ENCODE results near the gene TUBB2A.
A peak's percentile ranks its signal among the peaks of the same experiment; 100 is the strongest.

The TUBB2A gene

GRCh38 chr6:3194535-3195419 is 37.4 kb upstream of the TUBB2A start:
- Histone ChIP-seq H2AFZ (ENCODE audit: insufficient read depth, low read length, poor library complexity) (no peak overlapping the region), H4K8ac (ENCODE audit: low read depth, low read length) (no peak overlapping the region), H3K27me3 (ENCODE audit: insufficient read depth, low read length) (no peaks in the 10 kb centered on the region), H3K27ac (ENCODE audit: low read depth, low read length) (no peak overlapping the region), H4K91ac (ENCODE audit: low read depth, low read length) (peak overlapping the region; percentile 0), H2BK12ac (ENCODE audit: low read length) (peak overlapping the region; percentile 30), H2AK5ac (ENCODE audit: low read length) (no peak overlapping the region), H3K79me1 (ENCODE audit: low read length) (peaks cover 1% of the 10 kb centered on the region), H3K9me3 (ENCODE audit: insufficient read depth, low read depth, low read length) (peaks cover 6% of the 10 kb centered on the region), H3K9ac (ENCODE audit: low read length) (no peak overlapping the region), H3K23ac (ENCODE audit: low read length) (no peak overlapping the region), H3K4ac (ENCODE audit: low read depth, low read length) (no peak overlapping the region), H2BK5ac (ENCODE audit: low read depth, low read length, poor library complexity) (no peak overlapping the region), H3K36me3 (ENCODE audit: control insufficient read depth in 1 of 2, insufficient read depth in 2 of 2, low read length in 2 of 2) (no peaks in the 10 kb centered on the region), H3K18ac (ENCODE audit: low read length) (no peak overlapping the region), H3K79me2 (ENCODE audit: control insufficient read depth, insufficient read depth, low read length, poor library complexity) (no peaks in the 10 kb centered on the region), H4K12ac (ENCODE audit: low read depth, low read length) (no peak overlapping the region), H3K4me3 (ENCODE audit: low read depth, low read length) (no peak overlapping the region), H3K14ac (ENCODE audit: low read length) (no peak overlapping the region), H3K4me1 (ENCODE audit: control insufficient read depth in 1 of 2, insufficient read depth in 2 of 2, low read length in 2 of 2) (peaks cover 3 to 13% of the 10 kb centered on the region in 2 experiments), H3K4me2 (ENCODE audit: low read length) (no peak overlapping the region), H2BK120ac (ENCODE audit: insufficient read depth, low read length, poor library complexity) (no peak overlapping the region)
- WGBS (ENCODE audit: extremely low coverage, insufficient coverage, insufficient read length), result no CpG with 5 or more reads among the region's 19 CpGs
- no peak for DNase-seq

- H3K18ac ChIP-seq (ENCODE audit: low read length), result no peak overlapping the region
- H2AK5ac ChIP-seq (ENCODE audit: low read length), result no peak overlapping the region
- H3K23ac ChIP-seq (ENCODE audit: low read length), result no peak overlapping the region
- H3K27me3 ChIP-seq (ENCODE audit: insufficient read depth, low read length), result no peaks in the 10 kb centered on the region
- no peak overlapping the region for H3K4ac ChIP-seq (ENCODE audit: low read depth, low read length)
- no peak for DNase-seq
- no peak overlapping the region for H2BK5ac ChIP-seq (ENCODE audit: low read depth, low read length, poor library complexity)
- H4K91ac ChIP-seq (ENCODE audit: low read depth, low read length), result no peak overlapping the region
- H3K27ac ChIP-seq (ENCODE audit: low read depth, low read length), result no peak overlapping the region
- no peaks in the 10 kb centered on the region for H3K36me3 ChIP-seq (ENCODE audit: control insufficient read depth in 1 of 2, insufficient read depth in 2 of 2, low read length in 2 of 2)
- no peak overlapping the region for H3K4me2 ChIP-seq (ENCODE audit: low read length)
- peaks cover 3% of the 10 kb centered on the region for H3K9me3 ChIP-seq (ENCODE audit: insufficient read depth, low read depth, low read length)
- no peak overlapping the region for H2AFZ ChIP-seq (ENCODE audit: insufficient read depth, low read length, poor library complexity)
- H4K12ac ChIP-seq (ENCODE audit: low read depth, low read length), result no peak overlapping the region
- H4K8ac ChIP-seq (ENCODE audit: low read depth, low read length), result no peak overlapping the region
- H3K79me1 ChIP-seq (ENCODE audit: low read length), result peaks cover 1% of the 10 kb centered on the region
- no peaks in the 10 kb centered on the region for H3K79me2 ChIP-seq (ENCODE audit: control insufficient read depth, insufficient read depth, low read length, poor library complexity)
- WGBS (ENCODE audit: extremely low coverage, insufficient coverage, insufficient read length), result no CpG with 5 or more reads among the region's 23 CpGs
- peaks cover 3 to 13% of the 10 kb centered on the region in 2 experiments for H3K4me1 ChIP-seq (ENCODE audit: control insufficient read depth in 1 of 2, insufficient read depth in 2 of 2, low read length in 2 of 2)
- no peak overlapping the region for H2BK120ac ChIP-seq (ENCODE audit: insufficient read depth, low read length, poor library complexity)
- H3K4me3 ChIP-seq (ENCODE audit: low read depth, low read length), result no peak overlapping the region
- H3K9ac ChIP-seq (ENCODE audit: low read length), result no peak overlapping the region
- H3K14ac ChIP-seq (ENCODE audit: low read length), result no peak overlapping the region
- H2BK12ac ChIP-seq (ENCODE audit: low read length), result no peak overlapping the region
These were observed 35.9 kb upstream of the TUBB2A start for GRCh38 chr6:3193102-3193849.

DNA sequence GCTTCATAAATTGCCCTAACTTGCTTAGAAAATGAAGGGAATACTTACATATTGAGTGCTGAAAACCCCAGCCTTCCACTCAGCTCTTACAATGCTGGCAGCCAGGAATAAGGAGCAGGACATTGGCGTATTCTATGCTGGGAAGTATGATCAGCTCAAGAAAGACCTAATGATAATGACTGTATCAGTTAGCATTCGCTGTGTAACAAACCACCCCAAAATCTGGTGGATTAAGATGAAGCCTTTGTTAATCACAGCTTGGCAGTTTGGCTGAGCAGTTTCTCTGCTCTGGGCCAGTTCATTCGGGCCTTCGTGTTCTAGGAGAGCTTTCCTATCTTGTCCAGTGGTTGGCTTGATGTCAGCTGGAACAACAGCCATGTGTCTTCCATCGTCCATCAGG is 33.4 kb upstream of the TUBB2A start:
- H4K12ac ChIP-seq (ENCODE audit: low read depth, low read length), result no peak overlapping the region
- no peaks in the 10 kb centered on the region for H3K79me2 ChIP-seq (ENCODE audit: control insufficient read depth, insufficient read depth, low read length, poor library complexity)
- no peak overlapping the region for H3K4me3 ChIP-seq (ENCODE audit: low read depth, low read length)
- no peak overlapping the region for H2BK12ac ChIP-seq (ENCODE audit: low read length)
- no peak overlapping the region for H3K9ac ChIP-seq (ENCODE audit: low read length)
- H3K9me3 ChIP-seq (ENCODE audit: insufficient read depth, low read depth, low read length), result no peaks in the 10 kb centered on the region
- H3K4ac ChIP-seq (ENCODE audit: low read depth, low read length), result no peak overlapping the region
- DNase-seq, result no peak
- H3K23ac ChIP-seq (ENCODE audit: low read length), result no peak overlapping the region
- no peak overlapping the region for H2BK120ac ChIP-seq (ENCODE audit: insufficient read depth, low read length, poor library complexity)
- H4K8ac ChIP-seq (ENCODE audit: low read depth, low read length), result no peak overlapping the region
- no peak overlapping the region for H3K18ac ChIP-seq (ENCODE audit: low read length)
- no peak overlapping the region for H2AK5ac ChIP-seq (ENCODE audit: low read length)
- H3K4me1 ChIP-seq (ENCODE audit: control insufficient read depth in 1 of 2, insufficient read depth in 2 of 2, low read length in 2 of 2), result peaks cover 7 to 12% of the 10 kb centered on the region in 2 experiments
- no peak overlapping the region for H4K91ac ChIP-seq (ENCODE audit: low read depth, low read length)
- no peaks in the 10 kb centered on the region for H3K36me3 ChIP-seq (ENCODE audit: control insufficient read depth in 1 of 2, insufficient read depth in 2 of 2, low read length in 2 of 2)
- H2AFZ ChIP-seq (ENCODE audit: insufficient read depth, low read length, poor library complexity), result no peak overlapping the region
- H3K27ac ChIP-seq (ENCODE audit: low read depth, low read length), result no peak overlapping the region
- no peak overlapping the region for H3K14ac ChIP-seq (ENCODE audit: low read length)
- no peaks in the 10 kb centered on the region for H3K27me3 ChIP-seq (ENCODE audit: insufficient read depth, low read length)
- no peak overlapping the region for H3K4me2 ChIP-seq (ENCODE audit: low read length)
- peaks cover 1% of the 10 kb centered on the region for H3K79me1 ChIP-seq (ENCODE audit: low read length)
- no peak overlapping the region for H2BK5ac ChIP-seq (ENCODE audit: low read depth, low read length, poor library complexity)
- no CpG with 5 or more reads among the region's 5 CpGs for WGBS (ENCODE audit: extremely low coverage, insufficient coverage, insufficient read length)

GRCh38 chr6:3190056-3190455 is 32.7 kb upstream of the TUBB2A start:
- H3K36me3 ChIP-seq (ENCODE audit: control insufficient read depth in 1 of 2, insufficient read depth in 2 of 2, low read length in 2 of 2), result no peaks in the 10 kb centered on the region
- no peaks in the 10 kb centered on the region for H3K9me3 ChIP-seq (ENCODE audit: insufficient read depth, low read depth, low read length)
- no CpG with 5 or more reads among the region's 4 CpGs for WGBS (ENCODE audit: extremely low coverage, insufficient coverage, insufficient read length)
- no peak overlapping the region for H3K14ac ChIP-seq (ENCODE audit: low read length)
- no peak overlapping the region for H3K4me2 ChIP-seq (ENCODE audit: low read length)
- no peaks in the 10 kb centered on the region for H3K79me2 ChIP-seq (ENCODE audit: control insufficient read depth, insufficient read depth, low read length, poor library complexity)
- no peak overlapping the region for H3K27ac ChIP-seq (ENCODE audit: low read depth, low read length)
- no peak overlapping the region for H2AFZ ChIP-seq (ENCODE audit: insufficient read depth, low read length, poor library complexity)
- no peak overlapping the region for H2BK120ac ChIP-seq (ENCODE audit: insufficient read depth, low read length, poor library complexity)
- DNase-seq, result peak in 1 of 2 donors; percentile 48
- H2BK5ac ChIP-seq (ENCODE audit: low read depth, low read length, poor library complexity), result no peak overlapping the region
- H3K4me1 ChIP-seq (ENCODE audit: control insufficient read depth in 1 of 2, insufficient read depth in 2 of 2, low read length in 2 of 2), result peaks cover 6 to 8% of the 10 kb centered on the region in 2 experiments
- H3K4me3 ChIP-seq (ENCODE audit: low read depth, low read length), result no peak overlapping the region
- no peak overlapping the region for H3K9ac ChIP-seq (ENCODE audit: low read length)
- no peak overlapping the region for H3K18ac ChIP-seq (ENCODE audit: low read length)
- H3K79me1 ChIP-seq (ENCODE audit: low read length), result peaks cover under 1% of the 10 kb centered on the region
- no peak overlapping the region for H3K23ac ChIP-seq (ENCODE audit: low read length)
- H2AK5ac ChIP-seq (ENCODE audit: low read length), result no peak overlapping the region
- no peak overlapping the region for H2BK12ac ChIP-seq (ENCODE audit: low read length)
- no peak overlapping the region for H4K8ac ChIP-seq (ENCODE audit: low read depth, low read length)
- H3K4ac ChIP-seq (ENCODE audit: low read depth, low read length), result no peak overlapping the region
- H3K27me3 ChIP-seq (ENCODE audit: insufficient read depth, low read length), result no peaks in the 10 kb centered on the region
- no peak overlapping the region for H4K91ac ChIP-seq (ENCODE audit: low read depth, low read length)
- no peak overlapping the region for H4K12ac ChIP-seq (ENCODE audit: low read depth, low read length)

Measured in trophoblast cell (in vitro differentiated cells and primary cell).